Neural progenitor cell (in vitro differentiated cells): ENCODE measurements around the gene TRMT44.

Experiments
- CTCF ChIP-seq: fragments of 200-600 bp; sonication (generic); IDR thresholded peaks from 2 replicates; pipeline ENCODE4 v1.5.1; 2017; ENCODE audit warnings: antibody characterized with exemption, mild to moderate bottlenecking
- EZH2 ChIP-seq: fragments of 200-600 bp; sonication (generic); IDR thresholded peaks from 2 replicates; pipeline ENCODE4 v1.6.1; 2017; ENCODE audit warnings: antibody characterized with exemption, mild to moderate bottlenecking, moderate library complexity
- EZH2phosphoT487 ChIP-seq: fragments of 200-600 bp; sonication (generic); IDR thresholded peaks from 2 replicates; pipeline ENCODE4 v1.6.1; 2017; ENCODE audit warnings: antibody characterized with exemption

GRCh38 chr4:8414377-8414776, 26.2 kb upstream of the TRMT44 start:
- TF ChIP-seq CTCF (no peak), EZH2phosphoT487 (no peak), EZH2 (no peak)
